ENCODE data around the gene GRIK2.

- TF ChIP-seq POLR2A (IDR thresholded peaks at IDR 0.05) (no peak), CTCF (IDR thresholded peaks at IDR 0.05) (no peak)
Measured at GRCh38 chr6:101728956-101729355, 335.4 kb downstream of the GRIK2 start.

All from ovary (tissue), 3 donors.